ENCODE measurements around the gene AMBRA1.

AMBRA1 gene
- total RNA-seq: 31.3 to 66.9 (median 46.1) reads per million in 18 experiments

DNA sequence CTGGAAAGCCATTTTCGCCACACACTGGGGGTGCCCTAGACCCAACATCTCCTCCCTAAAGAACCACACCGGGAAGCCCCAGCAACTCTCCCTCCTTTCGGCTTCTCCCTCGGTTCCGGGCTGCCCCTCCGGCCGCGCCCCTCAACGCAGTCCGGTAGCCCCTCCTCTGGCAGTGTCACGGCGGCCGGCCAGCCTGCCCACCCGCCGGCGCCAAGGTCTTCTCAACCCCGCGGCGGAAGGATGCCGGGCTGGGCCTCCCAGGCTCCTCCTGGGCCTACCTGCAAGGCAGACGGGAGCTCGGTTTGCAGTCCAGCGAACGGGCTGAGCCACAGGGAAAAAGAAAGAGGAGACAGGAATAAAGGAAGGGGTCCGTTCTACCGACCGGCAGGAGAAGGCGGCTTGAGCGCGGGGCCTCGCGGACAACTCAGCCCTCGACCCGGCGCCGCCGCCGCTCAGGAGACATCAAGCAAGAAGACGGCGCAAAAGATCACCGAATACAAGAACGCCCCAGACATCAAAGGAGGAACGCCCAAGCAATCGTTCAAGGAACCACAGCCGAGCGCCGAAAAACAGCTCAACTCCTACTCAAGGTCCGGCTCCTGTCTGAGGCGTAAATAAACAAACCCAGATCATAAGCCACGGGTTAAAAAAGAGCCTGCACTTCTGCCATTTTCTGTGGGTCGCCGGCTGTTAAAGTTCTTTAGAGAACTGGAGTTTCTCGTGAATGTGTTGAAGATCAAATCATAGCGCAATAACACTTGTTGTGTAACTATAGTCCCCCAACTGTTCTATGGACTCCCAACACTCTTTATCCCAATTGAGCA, at the start of gene AMBRA1:
AMBRA1 (minus strand) TSS at position 474 of the 824 bp plus-strand sequence. CDS start 45,643 bp downstream, outside the sequence.
- peak; percentile 94 to 96 for DNase-seq

DNA sequence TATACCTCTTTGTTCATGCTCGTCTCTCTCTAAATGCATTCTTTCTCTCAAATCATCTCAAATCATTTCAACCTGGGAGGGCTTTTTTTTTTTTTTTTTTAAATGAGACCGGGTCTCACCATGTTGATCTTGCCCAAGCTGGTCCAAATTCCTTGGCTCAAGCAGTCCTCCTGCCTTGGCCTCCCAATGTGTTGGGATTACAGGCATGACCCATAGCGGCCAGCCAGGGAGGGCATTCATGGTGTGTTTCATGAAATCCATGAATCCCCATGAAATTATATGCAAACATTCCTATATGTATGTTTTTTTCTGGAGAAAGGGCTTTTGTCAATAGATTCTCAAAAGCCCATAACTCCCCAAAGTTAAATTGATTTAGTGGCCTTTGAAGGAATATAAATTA, 49.7 kb upstream of the AMBRA1 start:
- no peak for DNase-seq

DNA sequence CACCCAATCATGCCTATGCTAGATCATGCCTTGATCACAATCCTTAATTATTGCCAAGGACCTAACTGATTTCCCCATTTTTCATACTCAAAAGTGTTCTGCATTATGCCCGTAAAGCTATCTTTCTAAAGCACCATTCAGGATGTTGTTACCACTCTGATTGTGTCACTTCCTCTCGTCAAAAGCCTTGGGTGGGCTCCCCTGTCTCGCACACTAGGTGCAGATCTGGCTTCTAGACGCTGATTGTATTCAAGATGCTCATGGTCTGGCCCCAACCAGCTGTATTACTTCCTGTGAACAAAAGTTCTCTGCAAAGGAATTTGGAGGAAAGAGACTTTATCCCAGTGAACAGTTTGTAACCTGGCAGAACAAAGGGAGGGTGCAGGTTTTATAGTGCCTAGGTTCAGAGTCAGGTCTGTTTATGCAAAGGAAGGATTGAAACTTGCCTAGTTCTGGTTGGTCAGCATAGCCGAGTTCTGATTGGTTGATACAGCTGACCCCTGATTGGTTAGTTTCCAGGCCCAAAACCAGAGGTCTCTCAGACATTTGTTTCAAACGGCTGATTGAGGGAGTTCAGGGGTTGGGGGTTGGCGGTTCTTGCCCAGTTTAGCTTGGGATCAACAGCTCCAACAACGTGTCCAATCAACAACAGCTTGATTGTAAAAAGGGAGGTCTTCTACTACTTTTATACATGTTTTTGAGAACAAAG, 49.0 kb upstream of the AMBRA1 start:
- DNase-seq: no peak

- DNase-seq: no peak
Measured at GRCh38 chr11:46641639-46642038, 47.8 kb upstream of the AMBRA1 start.

GRCh38 chr11:46640036-46640788, 46.4 kb upstream of the AMBRA1 start:
- DNase-seq: no peak

- peak; percentile 29 to 66 for DNase-seq
Measured at GRCh38 chr11:46639197-46639839, 45.5 kb upstream of the AMBRA1 start.

DNA sequence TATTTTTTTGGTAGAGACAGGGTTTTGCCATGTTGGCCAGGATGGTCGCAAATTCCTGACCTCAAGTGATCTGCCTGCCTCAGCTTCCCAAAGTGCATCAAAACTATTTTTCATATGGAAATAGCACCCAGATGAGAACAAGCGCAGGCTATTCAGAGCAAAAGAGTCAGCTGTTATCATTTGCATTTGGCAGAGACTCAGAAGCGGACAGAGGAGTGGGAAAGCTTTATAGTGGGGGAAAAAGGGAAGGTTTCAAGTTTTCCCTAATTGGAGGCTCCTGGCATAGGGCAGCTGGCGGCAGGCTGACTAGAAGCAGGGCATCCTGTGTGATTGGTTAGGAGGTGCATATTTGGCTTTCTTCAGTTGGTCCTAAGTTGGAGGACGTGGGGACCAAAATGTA, 43.7 kb upstream of the AMBRA1 start:
- DNase-seq: no peak

GRCh38 chr11:46635557-46636139, 41.8 kb upstream of the AMBRA1 start:
- no peak for DNase-seq

DNA sequence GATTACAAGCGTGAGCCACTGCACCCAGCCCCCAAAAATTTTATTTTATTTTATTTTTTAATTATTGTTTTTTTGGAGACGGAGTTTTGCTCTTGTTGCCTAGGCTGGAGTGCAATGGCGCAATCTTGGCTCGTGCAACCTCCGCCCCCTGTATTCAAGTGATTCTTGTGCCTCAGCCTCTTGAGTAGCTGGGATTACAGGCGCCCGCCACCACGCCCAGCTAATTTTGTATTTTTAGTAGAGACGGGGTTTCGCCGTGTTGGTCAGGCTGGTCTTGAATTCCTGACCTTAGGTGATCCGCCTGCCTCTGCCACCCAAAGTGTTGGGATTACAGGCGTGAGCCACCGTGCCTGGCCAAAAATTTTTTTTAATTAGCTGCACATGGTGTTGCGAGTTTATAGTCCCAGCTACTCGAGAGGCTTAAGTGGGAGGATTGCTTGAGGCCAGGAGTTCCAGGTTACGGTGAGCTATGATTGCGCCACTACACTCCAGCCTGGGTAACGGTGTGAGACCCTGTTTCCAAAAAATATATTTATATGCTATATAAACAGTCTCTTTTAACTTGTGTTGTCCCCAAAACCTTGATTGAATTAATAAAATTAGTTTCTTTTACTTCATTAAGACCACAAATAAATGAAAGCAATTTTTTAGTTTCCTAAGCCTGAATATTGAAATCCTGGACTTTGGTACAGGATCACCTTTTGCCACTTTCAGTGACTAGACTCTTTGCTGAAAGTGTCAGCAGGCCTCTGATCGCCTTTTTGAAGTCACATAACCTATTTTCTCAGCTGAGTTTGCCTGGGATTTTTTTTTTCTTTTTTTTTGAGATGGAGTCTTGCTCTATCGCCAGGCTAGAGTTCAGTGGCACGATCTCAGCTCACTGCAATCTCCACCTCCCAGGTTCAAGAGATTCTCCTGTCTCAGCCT, 39.7 kb upstream of the AMBRA1 start:
- no peak for DNase-seq

DNA sequence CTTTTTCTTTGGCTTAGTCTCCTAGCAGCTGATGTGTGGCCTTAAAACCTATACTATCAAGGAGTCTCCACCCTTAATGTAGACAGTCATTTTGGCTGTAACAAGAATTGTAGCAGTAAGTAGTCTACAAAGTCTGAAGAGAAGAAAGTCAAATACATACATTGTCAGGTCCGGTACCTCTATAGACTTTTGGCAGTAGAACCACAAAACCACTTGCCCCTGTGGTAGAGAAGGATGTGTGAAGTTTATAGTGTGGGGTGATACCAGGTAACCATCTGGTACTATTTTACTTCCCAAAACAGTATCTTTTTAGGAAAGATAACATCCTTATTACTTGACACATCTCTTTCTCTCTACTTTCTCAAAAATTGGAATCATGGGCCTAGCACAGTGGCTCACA, 38.7 kb upstream of the AMBRA1 start:
- DNase-seq: no peak

- no peak for DNase-seq
Measured at GRCh38 chr11:46631676-46632075, 37.9 kb upstream of the AMBRA1 start.

DNA sequence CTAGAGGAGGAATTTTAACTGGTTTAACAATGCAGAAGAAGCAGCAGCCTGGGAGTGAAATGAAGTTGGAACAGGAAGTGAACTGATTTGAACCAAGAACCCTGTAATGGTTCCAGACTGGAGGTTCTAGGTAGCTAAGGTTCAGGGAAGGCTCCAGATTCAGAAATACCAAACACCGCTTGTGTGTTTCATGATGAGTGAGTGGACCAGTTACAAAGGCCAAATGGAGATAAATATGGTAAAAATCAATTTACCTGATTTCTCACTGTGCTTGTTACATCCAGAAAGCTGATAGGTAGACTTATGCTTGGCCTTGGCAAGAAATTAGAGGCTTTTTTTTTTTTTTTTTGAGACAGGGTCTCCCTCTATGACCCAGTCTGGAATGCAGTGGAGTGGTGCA, 36.4 kb upstream of the AMBRA1 start:
- DNase-seq: no peak

GRCh38 chr11:46628961-46629360, 35.1 kb upstream of the AMBRA1 start:
- no peak for DNase-seq

- DNase-seq: no peak
Measured at GRCh38 chr11:46625406-46625805, 31.6 kb upstream of the AMBRA1 start.

DNA sequence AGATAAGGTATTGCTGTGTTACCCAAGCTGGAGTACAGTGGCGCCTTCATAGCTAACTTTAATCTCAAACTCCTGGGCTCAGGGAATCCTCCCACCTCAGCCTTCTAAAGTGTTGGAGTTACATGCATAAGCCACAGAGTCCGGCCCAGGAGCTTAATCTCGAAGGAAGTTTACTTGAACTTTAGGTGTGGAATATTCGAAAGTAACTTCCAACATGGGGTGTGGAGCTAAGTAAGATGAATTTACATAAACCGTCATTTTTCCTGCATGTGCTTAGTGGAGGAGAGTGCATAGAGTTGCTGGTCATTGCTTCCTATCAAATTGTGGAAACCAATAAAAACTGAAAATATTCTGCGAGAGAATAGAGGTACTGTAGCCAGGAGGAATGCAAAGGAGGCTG, 25.0 kb upstream of the AMBRA1 start:
- DNase-seq: no peak

DNA sequence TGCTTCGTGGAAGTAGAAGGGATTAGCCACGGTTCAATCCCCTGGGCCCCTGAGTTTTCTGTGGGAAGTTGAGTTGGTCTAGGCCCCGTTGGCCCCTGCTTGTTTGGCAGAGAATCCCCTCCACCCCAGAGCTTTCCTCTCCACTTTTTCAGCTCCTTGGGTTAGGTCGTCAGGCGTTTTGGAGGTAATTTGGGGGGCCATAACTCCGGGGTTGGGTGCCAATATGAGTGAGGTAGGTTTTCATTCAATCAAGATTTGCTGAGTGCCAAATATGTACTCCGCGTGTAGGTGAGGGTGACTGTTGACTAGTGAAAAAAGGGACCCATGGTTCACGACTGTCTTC, 24.1 kb upstream of the AMBRA1 start:
- no peak for DNase-seq

- peak; percentile 92 to 96 for DNase-seq
Measured at GRCh38 chr11:46617134-46617971, 23.5 kb upstream of the AMBRA1 start, which contains the start of the genes ATG13 and HARBI1. ATG13 (plus strand) TSS chr11:46617553; CDS start chr11:46644292, 26,739 bp downstream. HARBI1 (minus strand) TSS chr11:46617227; CDS start chr11:46616237, 990 bp downstream.

- DNase-seq: peak; percentile 62 to 64
Measured at GRCh38 chr11:46616551-46617133, 22.8 kb upstream of the AMBRA1 start.

DNA sequence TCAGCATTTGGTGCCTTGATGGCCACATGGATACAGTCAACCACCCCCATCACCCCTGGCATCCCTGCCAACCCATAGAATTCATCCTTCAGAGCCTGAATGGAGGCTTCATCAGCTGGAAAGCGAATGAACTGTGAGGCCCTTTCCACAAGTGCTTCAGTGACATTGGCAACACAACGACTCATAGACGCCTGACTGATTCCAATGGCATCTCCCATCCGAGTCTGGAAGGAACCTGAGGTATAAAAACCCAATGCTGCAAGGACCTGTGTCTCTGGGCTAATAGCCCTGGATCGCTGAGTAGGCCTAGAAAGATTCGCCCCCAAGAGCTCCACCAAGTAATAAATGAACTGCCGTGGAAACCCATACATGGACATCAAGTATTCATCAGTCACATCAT, 21.9 kb upstream of the AMBRA1 start:
- no peak for DNase-seq

- no peak for DNase-seq
Measured at GRCh38 chr11:46612326-46612725, 18.5 kb upstream of the AMBRA1 start.

Data from inflammatory macrophage (primary cell).